Endodermal cell (in vitro differentiated cells): ENCODE measurements around the gene CLSTN1. TPM values are rescaled to one million over a fixed set of nuclear protein-coding genes. Genes with fewer than 3 reads are reported as not detected.

Experiments used
- DNase-seq: peaks from one replicate; pipeline ENCODE4 v3.0.0-alpha.2; 2017
- H3K27ac ChIP-seq: 2 replicates; pipeline ENCODE4 v1.5.1; 2013; ENCODE audit warnings: mild to moderate bottlenecking, low read depth, low read length, moderate library complexity
- H3K27me3 ChIP-seq: 2 replicates; pipeline ENCODE4 v1.6.1; 2013; ENCODE audit warnings: mild to moderate bottlenecking, low read length, moderate library complexity; ENCODE audit not compliant: insufficient read depth, control insufficient read depth, poor library complexity, severe bottlenecking
- H3K36me3 ChIP-seq: 2 replicates; pipeline ENCODE4 v1.7.0; 2013; ENCODE audit warnings: mild to moderate bottlenecking, low read length, moderate library complexity; ENCODE audit not compliant: control insufficient read depth, insufficient read depth
- H3K4me1 ChIP-seq: one replicate; pipeline ENCODE4 v1.7.0; 2013; ENCODE audit warnings: low read length; ENCODE audit not compliant: control insufficient read depth, insufficient read depth
- H3K4me3 ChIP-seq: 2 replicates; pipeline ENCODE4 v1.5.1; 2013; ENCODE audit warnings: mild to moderate bottlenecking, low read length, moderate library complexity
- H3K9ac ChIP-seq: 2 replicates; pipeline ENCODE4 v1.6.1; 2013; ENCODE audit warnings: mild to moderate bottlenecking, low read length, moderate library complexity; ENCODE audit not compliant: poor library complexity, severe bottlenecking; ENCODE audit errors: extremely low read depth
- H3K9me3 ChIP-seq: 2 replicates; pipeline ENCODE4 v1.6.1; 2013; ENCODE audit warnings: mild to moderate bottlenecking, low read length, moderate library complexity; ENCODE audit not compliant: control insufficient read depth
- H3K27ac Mint-ChIP-seq: 2 replicates; pipeline ENCODE4 v1.8.0; 2020; ENCODE audit warnings: mixed read lengths
- H3K27me3 Mint-ChIP-seq: 2 replicates; pipeline ENCODE4 v1.8.0; 2021; ENCODE audit warnings: mild to moderate bottlenecking, mixed read lengths; ENCODE audit not compliant: insufficient read depth
- H3K36me3 Mint-ChIP-seq: 2 replicates; pipeline ENCODE4 v1.8.0; 2020; ENCODE audit warnings: low read depth, mixed read lengths
- H3K4me1 Mint-ChIP-seq: 2 replicates; pipeline ENCODE4 v1.8.0; 2020; ENCODE audit warnings: mixed read lengths
- H3K4me3 Mint-ChIP-seq: 2 replicates; pipeline ENCODE4 v1.8.0; 2020; ENCODE audit warnings: mild to moderate bottlenecking, moderate library complexity, mixed read lengths
- H3K9me3 Mint-ChIP-seq: 2 replicates; pipeline ENCODE4 v1.8.0; 2020; ENCODE audit warnings: mild to moderate bottlenecking, mixed read lengths
- CTCF ChIP-seq: fragments of 200-600 bp; sonication (generic); conservative IDR thresholded peaks from 2 replicates; pipeline ENCODE4 v1.5.0; 2021; ENCODE audit warnings: antibody characterized with exemption, mild to moderate bottlenecking
- WGBS, 2 experiments: methylation state at CpG; one replicate each; pipeline versions ENCODE4 v1.1.5 to v1.1.7; 2013; ENCODE audit warnings: missing lambda C conversion rate in 2 of 2, mixed read lengths in 1 of 2; ENCODE audit not compliant: insufficient coverage in 1 of 2, insufficient read length in 1 of 2; 5-methylcytosine and 5-hydroxymethylcytosine counted together
- total RNA-seq, 2 donors: library from RNA; stranded (reverse); fragmentation: NEBNext Ultra II Directional in 1 of 2; extraction: Animal tissue kit (Norgen Biotek cat#: 25700) in 1 of 2; gene quantifications; 2 replicates in 1 of 2; 3 replicates in 1 of 2; pipeline ENCODE4 v1.2.1, GENCODE V29; 2021

Gene CLSTN1
- total RNA-seq, 2 donors from 2014 or later: 96.6 to 116 TPM

- WGBS, 2 experiments: 83 to 90% methylated on average over 3 of the region's 3 CpGs
- no peak for TF ChIP-seq CTCF
- no peaks in the 10 kb centered on the region for H3K9me3 Mint-ChIP-seq
- H3K9me3 ChIP-seq: no peaks in the 10 kb centered on the region
- H3K4me1 ChIP-seq: peaks cover 7% of the 10 kb centered on the region
- H3K4me1 Mint-ChIP-seq: peaks cover 13% of the 10 kb centered on the region
- H3K27me3 ChIP-seq: no peaks in the 10 kb centered on the region
- no peak for DNase-seq
- no peak overlapping the region for H3K9ac ChIP-seq
- H3K4me3 ChIP-seq: no peak overlapping the region
- no peaks in the 10 kb centered on the region for H3K36me3 Mint-ChIP-seq
- H3K4me3 Mint-ChIP-seq: no peak overlapping the region
- no peak overlapping the region for H3K27ac ChIP-seq
- no peaks in the 10 kb centered on the region for H3K36me3 ChIP-seq
- H3K27ac Mint-ChIP-seq: no peak overlapping the region
- peaks cover 4% of the 10 kb centered on the region for H3K27me3 Mint-ChIP-seq
These were observed 16.4 kb upstream of the CLSTN1 start for GRCh38 chr1:9840176-9840575.

GRCh38 chr1:9838946-9839345 lies 15.2 kb upstream of the CLSTN1 start:
- H3K27me3 Mint-ChIP-seq: peaks cover 4% of the 10 kb centered on the region
- WGBS, 2 experiments: 92 to 94% methylated on average over 5 to 10 of the region's 10 CpGs
- Histone ChIP-seq H3K9ac (no peak overlapping the region), H3K27ac (no peak overlapping the region), H3K4me3 (no peak overlapping the region), H3K27me3 (no peaks in the 10 kb centered on the region), H3K9me3 (no peaks in the 10 kb centered on the region), H3K4me1 (peaks cover 7% of the 10 kb centered on the region), H3K36me3 (no peaks in the 10 kb centered on the region)
- TF ChIP-seq CTCF: no peak
- H3K9me3 Mint-ChIP-seq: no peaks in the 10 kb centered on the region
- H3K27ac Mint-ChIP-seq: no peak overlapping the region
- no peak overlapping the region for H3K4me3 Mint-ChIP-seq
- H3K36me3 Mint-ChIP-seq: no peaks in the 10 kb centered on the region
- H3K4me1 Mint-ChIP-seq: peaks cover 8% of the 10 kb centered on the region
- no peak for DNase-seq

GRCh38 chr1:9836632-9836960 lies 12.8 kb upstream of the CLSTN1 start:
- H3K9ac ChIP-seq: no peak overlapping the region
- Mint-ChIP-seq H3K36me3 (no peaks in the 10 kb centered on the region), H3K27ac (no peak overlapping the region), H3K27me3 (peaks cover 4% of the 10 kb centered on the region), H3K4me3 (no peak overlapping the region), H3K4me1 (peaks cover 11% of the 10 kb centered on the region), H3K9me3 (no peaks in the 10 kb centered on the region)
- 93 to 94% methylated on average over 4 to 5 of the region's 5 CpGs for WGBS, 2 experiments
- no peak for DNase-seq
- no peaks in the 10 kb centered on the region for H3K36me3 ChIP-seq
- H3K4me3 ChIP-seq: no peak overlapping the region
- no peak for TF ChIP-seq CTCF
- H3K27me3 ChIP-seq: no peaks in the 10 kb centered on the region
- no peaks in the 10 kb centered on the region for H3K9me3 ChIP-seq
- peaks cover 7% of the 10 kb centered on the region for H3K4me1 ChIP-seq
- no peak overlapping the region for H3K27ac ChIP-seq
